ENCODE data around the gene PCCA. TPM values are rescaled to one million over a fixed set of nuclear protein-coding genes. Genes with fewer than 3 reads are reported as not detected.
"Not testable (repeated sequence)": the region's sequence is repeated elsewhere in the genome, so short reads cannot be mapped to it uniquely, and the experiment has no call there.

Gene PCCA
- total RNA-seq, 1 donor from 2014 or later = 9.7 TPM

DNA sequence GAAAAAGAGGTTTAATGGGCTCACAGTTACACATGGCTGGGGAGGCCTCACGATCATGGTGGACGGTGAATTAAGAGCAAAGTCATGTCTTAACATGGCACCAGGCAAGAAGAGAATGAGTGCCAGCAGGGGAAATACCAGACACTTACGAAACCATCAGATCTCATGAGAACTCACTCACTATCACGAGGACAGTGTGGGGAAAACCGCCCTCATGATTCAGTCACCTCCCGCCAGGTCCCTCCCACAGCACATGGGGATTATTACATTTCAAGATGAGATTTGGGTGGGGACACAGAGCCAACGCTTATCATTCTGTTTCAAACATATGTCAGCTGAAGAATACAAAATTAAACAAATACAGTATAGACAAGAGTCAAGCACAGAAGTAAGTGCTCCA is 165.1 kb downstream of the PCCA start:
- Mint-ChIP-seq H3K4me3 (no peak overlapping the region), H3K27me3 (ENCODE audit: insufficient read depth) (no peaks in the 10 kb centered on the region), H3K27ac (no peak overlapping the region), H3K4me1 (ENCODE audit: low read depth) (no peaks in the 10 kb centered on the region), H3K36me3 (ENCODE audit: low read depth) (peaks cover 4% of the 10 kb centered on the region), H3K9me3 (peaks cover 6% of the 10 kb centered on the region)
- intact Hi-C loops (cut with micrococcal nuclease) = no loop called here
- DNase-seq (ENCODE audit: low spot score) = no peak

DNA sequence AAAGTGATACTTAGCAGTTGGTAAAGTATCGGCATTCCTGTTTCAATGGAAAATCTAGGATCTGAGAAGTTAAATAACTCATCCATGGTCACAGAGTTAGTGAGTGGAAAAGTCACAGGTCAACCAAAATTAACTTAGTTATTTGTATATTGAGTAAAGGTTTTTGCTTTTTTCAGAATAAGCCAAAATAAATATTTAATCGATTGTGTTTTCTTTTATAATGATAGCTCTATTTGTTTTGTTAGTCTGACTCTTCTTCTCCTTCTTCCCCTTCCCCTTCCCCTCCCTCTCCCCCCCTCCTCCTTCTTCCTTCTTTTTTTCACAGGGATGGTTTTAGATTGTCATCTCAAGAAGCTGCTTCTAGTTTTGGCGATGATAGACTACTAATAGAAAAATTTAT is 173.5 kb downstream of the PCCA start:
- intact Hi-C loops (cut with micrococcal nuclease) = no loop called here
- Mint-ChIP-seq H3K27ac (no peak overlapping the region), H3K27me3 (ENCODE audit: insufficient read depth) (no peaks in the 10 kb centered on the region), H3K36me3 (ENCODE audit: low read depth) (peaks cover 6% of the 10 kb centered on the region), H3K4me3 (no peak overlapping the region), H3K4me1 (ENCODE audit: low read depth) (no peaks in the 10 kb centered on the region), H3K9me3 (no peaks in the 10 kb centered on the region)
- DNase-seq (ENCODE audit: low spot score) = no peak

DNA sequence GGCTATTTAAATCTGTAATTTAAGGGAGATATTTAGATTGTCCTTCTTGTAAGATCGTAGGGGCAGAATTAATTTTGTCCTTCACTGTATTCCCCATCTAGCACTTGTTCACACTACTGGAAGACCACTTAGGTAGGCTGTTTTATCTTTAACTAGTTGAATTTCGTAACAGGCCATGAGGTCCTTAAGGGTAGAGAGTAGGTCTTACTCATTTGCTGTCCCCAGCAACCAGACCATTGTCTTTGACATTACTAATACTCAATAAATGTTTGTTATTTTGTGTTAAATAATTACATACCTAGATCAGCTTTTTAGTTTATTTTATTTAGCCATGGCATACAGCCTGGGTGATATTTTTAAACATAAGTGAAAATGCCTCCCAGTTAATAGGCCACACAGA is 177.1 kb downstream of the PCCA start:
- Mint-ChIP-seq H3K27me3 (ENCODE audit: insufficient read depth) (no peaks in the 10 kb centered on the region), H3K4me1 (ENCODE audit: low read depth) (no peaks in the 10 kb centered on the region), H3K27ac (no peak overlapping the region), H3K9me3 (no peaks in the 10 kb centered on the region), H3K4me3 (no peak overlapping the region), H3K36me3 (ENCODE audit: low read depth) (peaks cover 6% of the 10 kb centered on the region)
- intact Hi-C loops (cut with micrococcal nuclease) = no loop called here
- DNase-seq (ENCODE audit: low spot score) = no peak

DNA sequence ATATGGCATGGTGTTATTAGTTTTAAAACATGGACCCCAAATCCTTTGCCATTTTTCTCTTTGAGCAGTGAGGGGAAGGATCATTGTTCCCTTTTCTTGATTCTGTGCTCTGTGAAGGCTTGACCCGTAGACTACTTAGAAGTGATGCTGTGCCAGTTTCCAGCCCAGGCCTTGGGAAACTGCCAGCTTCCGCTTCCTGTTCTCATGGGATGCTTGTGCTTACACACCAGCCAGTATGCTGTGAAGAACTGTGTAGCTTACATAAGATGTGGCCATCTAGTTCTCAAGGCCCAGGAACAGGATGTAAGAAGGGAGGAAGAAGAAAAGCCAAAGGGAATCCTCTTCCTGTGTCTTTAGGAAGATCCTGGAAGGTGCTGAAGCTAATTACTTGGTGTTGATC is 180.9 kb downstream of the PCCA start:
- intact Hi-C loops (cut with micrococcal nuclease) = no loop called here
- H3K36me3 Mint-ChIP-seq (ENCODE audit: low read depth) = peaks cover 16% of the 10 kb centered on the region
- no peak overlapping the region for H3K4me3 Mint-ChIP-seq
- H3K9me3 Mint-ChIP-seq = no peaks in the 10 kb centered on the region
- H3K27me3 Mint-ChIP-seq (ENCODE audit: insufficient read depth) = no peaks in the 10 kb centered on the region
- DNase-seq (ENCODE audit: low spot score) = no peak
- H3K4me1 Mint-ChIP-seq (ENCODE audit: low read depth) = no peaks in the 10 kb centered on the region
- no peak overlapping the region for H3K27ac Mint-ChIP-seq

DNA sequence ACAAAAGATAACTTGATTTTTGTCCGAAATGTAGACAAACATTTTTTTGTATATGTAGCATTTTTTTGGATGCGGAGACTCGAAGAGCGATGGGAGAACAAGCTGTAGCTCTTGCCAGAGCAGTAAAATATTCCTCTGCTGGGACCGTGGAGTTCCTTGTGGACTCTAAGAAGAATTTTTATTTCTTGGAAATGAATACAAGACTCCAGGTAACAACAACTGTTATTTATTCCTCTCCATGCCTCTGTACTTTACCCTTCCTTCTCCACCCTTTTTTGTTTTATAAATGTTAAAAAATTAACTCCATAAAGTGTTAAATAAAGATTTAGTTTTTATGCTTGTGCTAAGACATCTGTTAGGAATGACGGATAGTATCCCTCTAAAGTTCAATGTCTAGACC is 184.2 kb downstream of the PCCA start:
- Mint-ChIP-seq H3K27ac (no peak overlapping the region), H3K9me3 (no peaks in the 10 kb centered on the region), H3K36me3 (ENCODE audit: low read depth) (peaks cover 17% of the 10 kb centered on the region), H3K27me3 (ENCODE audit: insufficient read depth) (no peaks in the 10 kb centered on the region), H3K4me1 (ENCODE audit: low read depth) (no peaks in the 10 kb centered on the region), H3K4me3 (no peak overlapping the region)
- intact Hi-C loops (cut with micrococcal nuclease) = no loop called here
- no peak for DNase-seq (ENCODE audit: low spot score)

DNA sequence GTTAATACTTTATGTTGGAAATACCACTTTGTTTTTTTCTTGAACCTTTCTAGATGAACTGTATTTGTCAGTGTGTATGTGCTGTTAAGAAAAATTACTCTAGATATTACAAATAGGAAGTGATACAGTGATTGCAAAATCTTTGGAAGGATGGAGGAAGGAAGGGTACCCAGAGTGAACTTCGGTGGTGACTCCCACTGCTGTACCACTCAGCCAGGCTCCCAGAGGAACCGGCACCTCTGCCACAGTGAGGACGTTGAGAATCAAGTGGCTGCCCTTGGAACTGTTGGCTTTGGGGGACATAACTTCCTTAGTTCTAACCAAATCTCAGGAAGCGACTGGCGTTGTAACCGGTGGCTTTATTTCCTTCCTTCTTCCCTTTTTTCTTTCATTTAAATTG is 184.7 kb downstream of the PCCA start:
- DNase-seq (ENCODE audit: low spot score) = no peak
- Mint-ChIP-seq H3K36me3 (ENCODE audit: low read depth) (peaks cover 17% of the 10 kb centered on the region), H3K4me3 (no peak overlapping the region), H3K4me1 (ENCODE audit: low read depth) (no peaks in the 10 kb centered on the region), H3K27ac (no peak overlapping the region), H3K27me3 (ENCODE audit: insufficient read depth) (no peaks in the 10 kb centered on the region), H3K9me3 (no peaks in the 10 kb centered on the region)
- intact Hi-C loops (cut with micrococcal nuclease) = no loop called here

DNA sequence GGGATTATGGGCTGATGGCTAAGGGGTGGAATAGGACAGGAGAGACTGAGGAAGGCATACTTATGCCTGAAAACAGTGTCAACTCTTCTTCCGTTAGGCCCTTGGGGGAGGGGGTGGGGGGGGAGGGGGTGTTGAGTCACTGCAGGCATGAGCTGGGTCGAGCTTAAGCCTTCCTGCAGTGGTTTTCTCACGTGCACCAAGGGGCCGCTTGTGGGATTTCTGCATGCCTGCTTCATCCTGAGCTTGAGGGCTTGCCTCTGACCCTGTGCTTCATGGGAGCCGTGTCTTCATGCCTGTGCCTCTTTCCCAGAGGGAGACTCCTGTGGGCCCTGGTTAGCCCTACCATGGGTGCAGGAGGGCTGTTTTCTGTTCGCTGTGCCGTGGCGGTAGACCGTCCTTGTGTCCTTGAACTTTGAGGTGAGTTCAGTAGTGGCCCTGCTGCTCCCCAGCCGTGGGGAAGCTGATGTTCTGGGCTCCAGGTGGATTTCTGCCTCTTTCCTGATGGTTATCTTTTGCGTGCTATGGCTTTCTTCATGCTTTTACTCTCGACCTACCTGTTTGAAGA is 186.1 kb downstream of the PCCA start:
- no peaks in the 10 kb centered on the region for H3K27me3 Mint-ChIP-seq (ENCODE audit: insufficient read depth)
- no peaks in the 10 kb centered on the region for H3K9me3 Mint-ChIP-seq
- no peaks in the 10 kb centered on the region for H3K4me1 Mint-ChIP-seq (ENCODE audit: low read depth)
- no peak for DNase-seq (ENCODE audit: low spot score)
- no peak overlapping the region for H3K27ac Mint-ChIP-seq
- intact Hi-C loops (cut with micrococcal nuclease) = no loop called here
- peaks cover 17% of the 10 kb centered on the region for H3K36me3 Mint-ChIP-seq (ENCODE audit: low read depth)
- no peak overlapping the region for H3K4me3 Mint-ChIP-seq

DNA sequence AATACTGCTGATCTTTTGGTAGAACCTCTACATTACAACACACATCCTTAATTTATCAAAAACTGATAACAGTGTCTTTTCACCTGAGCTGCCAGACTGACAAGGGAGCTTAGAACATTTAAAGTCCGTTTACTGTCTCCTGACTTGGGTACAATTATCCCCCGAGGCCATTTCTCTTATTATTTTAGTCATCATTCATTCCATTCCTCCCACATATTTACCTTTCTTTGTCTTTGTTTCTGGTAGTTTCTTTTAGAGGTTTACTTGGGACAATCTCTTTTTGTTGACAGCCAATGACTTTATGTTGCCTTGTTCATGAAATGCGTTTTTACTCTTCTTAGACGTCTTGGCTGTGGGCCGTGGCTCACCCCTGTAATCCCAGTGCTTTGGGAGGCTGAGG is 186.9 kb downstream of the PCCA start:
- H3K4me1 Mint-ChIP-seq (ENCODE audit: low read depth) = no peaks in the 10 kb centered on the region
- no peak for DNase-seq (ENCODE audit: low spot score)
- H3K27ac Mint-ChIP-seq = no peak overlapping the region
- H3K27me3 Mint-ChIP-seq (ENCODE audit: insufficient read depth) = no peaks in the 10 kb centered on the region
- intact Hi-C loops (cut with micrococcal nuclease) = no loop called here
- peaks cover 18% of the 10 kb centered on the region for H3K36me3 Mint-ChIP-seq (ENCODE audit: low read depth)
- no peaks in the 10 kb centered on the region for H3K9me3 Mint-ChIP-seq
- no peak overlapping the region for H3K4me3 Mint-ChIP-seq

DNA sequence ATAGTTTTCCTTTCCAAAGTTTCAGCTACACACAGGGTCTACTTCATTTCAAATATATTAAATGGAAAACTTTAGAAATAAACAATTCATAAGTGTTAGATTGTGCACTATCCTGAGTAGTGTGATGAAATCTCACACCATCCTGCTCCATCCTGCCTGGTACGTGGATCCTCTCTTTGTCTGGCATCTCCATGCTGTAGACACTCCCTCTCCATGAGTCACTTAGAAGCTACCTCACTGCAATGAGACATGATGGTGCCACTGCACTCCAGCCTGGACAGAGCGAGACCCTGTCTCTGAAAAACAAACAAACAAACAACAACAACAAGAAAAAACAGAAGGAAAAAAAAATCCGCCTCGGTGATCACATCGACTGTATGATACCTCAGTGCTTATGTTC is 191.8 kb downstream of the PCCA start:
- DNase-seq (ENCODE audit: low spot score) = no peak
- Mint-ChIP-seq H3K4me1 (ENCODE audit: low read depth) (no peaks in the 10 kb centered on the region), H3K27ac (no peak overlapping the region), H3K9me3 (no peaks in the 10 kb centered on the region), H3K36me3 (ENCODE audit: low read depth) (peaks cover 5% of the 10 kb centered on the region), H3K27me3 (ENCODE audit: insufficient read depth) (no peaks in the 10 kb centered on the region), H3K4me3 (no peak overlapping the region)
- intact Hi-C loops (cut with micrococcal nuclease) = no loop called here

DNA sequence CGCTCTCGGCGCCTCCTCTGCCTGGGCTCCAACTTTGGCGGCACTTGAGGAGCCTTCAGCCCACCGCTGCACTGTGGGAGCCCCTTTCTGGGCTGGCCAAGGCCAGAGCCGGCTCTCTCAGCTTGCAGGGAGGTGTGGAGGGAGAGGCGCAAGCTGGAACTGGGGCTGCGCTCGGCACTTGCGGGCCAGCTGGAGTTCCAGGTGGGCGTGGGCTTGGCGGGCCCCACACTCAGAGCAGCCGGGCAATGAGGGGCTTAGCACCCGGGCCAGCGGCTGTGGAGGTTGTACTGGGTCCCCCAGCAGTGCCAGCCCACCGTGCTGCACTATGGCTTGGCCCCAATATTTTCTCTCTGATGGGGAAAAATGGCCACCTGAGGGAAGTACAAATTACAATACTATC is 193.4 kb downstream of the PCCA start:
- H3K9me3 Mint-ChIP-seq; H3K36me3 Mint-ChIP-seq (ENCODE audit: low read depth): not testable (repeated sequence)

DNA sequence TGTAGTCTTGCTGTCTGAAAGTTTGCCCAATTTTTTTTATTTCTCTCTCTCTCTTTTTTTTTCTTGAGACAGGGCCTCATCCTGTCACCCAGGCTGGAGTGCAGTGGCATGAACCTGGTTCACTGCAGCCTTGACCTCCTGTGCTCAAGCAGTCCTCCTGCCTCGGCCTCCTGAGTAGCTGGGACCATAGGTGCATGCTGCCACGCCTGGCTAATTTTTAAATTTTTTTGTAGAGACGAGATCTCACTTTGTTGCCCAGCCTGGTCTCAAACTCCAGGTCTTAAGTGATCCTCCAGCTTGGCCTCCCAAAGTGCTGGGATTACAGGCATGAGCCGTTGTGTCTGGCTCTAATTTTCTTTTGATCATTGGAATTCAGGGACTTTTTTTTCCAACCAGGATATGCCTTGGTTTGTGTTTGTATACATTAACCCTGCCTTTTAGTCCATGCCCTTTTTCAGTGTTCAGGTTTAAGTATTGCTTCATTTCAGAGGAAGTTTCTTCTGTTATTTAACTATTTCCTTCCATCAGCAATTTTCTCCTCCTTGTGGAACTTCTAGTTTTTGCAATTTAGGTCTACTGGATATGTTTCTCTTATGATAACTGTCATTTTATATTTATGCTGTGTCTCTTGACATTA is 201.4 kb downstream of the PCCA start:
- no peak overlapping the region for H3K27ac Mint-ChIP-seq
- intact Hi-C loops (cut with micrococcal nuclease) = no loop called here
- H3K4me1 Mint-ChIP-seq (ENCODE audit: low read depth) = no peaks in the 10 kb centered on the region
- H3K36me3 Mint-ChIP-seq (ENCODE audit: low read depth) = peaks cover 2% of the 10 kb centered on the region
- DNase-seq (ENCODE audit: low spot score) = no peak
- H3K27me3 Mint-ChIP-seq (ENCODE audit: insufficient read depth) = no peaks in the 10 kb centered on the region
- H3K4me3 Mint-ChIP-seq = no peak overlapping the region
- H3K9me3 Mint-ChIP-seq = no peaks in the 10 kb centered on the region

More for the DNA sequence above, 193.4 kb downstream of the PCCA start:
- H3K27me3 Mint-ChIP-seq (ENCODE audit: insufficient read depth); DNase-seq (ENCODE audit: low spot score); intact Hi-C loops (cut with micrococcal nuclease); H3K4me3 Mint-ChIP-seq; H3K4me1 Mint-ChIP-seq (ENCODE audit: low read depth); H3K27ac Mint-ChIP-seq: not testable (repeated sequence)

DNA sequence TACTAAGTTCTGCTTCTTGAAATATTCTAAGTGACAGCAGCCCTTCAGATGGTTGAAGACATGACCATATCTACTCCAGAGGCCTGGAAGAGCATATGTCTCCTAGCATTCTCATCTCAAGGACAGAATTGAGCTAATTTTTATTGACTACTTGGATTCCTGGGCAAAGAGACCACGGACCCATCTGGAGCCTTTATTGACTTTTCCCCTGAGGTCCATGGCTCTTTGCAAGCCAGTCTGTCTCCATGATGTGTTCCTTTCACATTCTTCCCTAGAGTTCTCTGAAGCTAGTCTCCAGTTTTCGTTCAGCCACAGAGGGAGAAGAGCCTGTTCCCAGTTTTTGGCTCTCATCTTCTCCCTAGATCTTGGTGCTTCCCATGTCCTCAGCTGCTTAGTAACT is 202.7 kb downstream of the PCCA start:
- no peaks in the 10 kb centered on the region for H3K9me3 Mint-ChIP-seq
- H3K27ac Mint-ChIP-seq = no peak overlapping the region
- DNase-seq (ENCODE audit: low spot score) = no peak
- peaks cover 2% of the 10 kb centered on the region for H3K36me3 Mint-ChIP-seq (ENCODE audit: low read depth)
- no peaks in the 10 kb centered on the region for H3K27me3 Mint-ChIP-seq (ENCODE audit: insufficient read depth)
- H3K4me1 Mint-ChIP-seq (ENCODE audit: low read depth) = no peaks in the 10 kb centered on the region
- H3K4me3 Mint-ChIP-seq = no peak overlapping the region
- intact Hi-C loops (cut with micrococcal nuclease) = no loop called here

DNA sequence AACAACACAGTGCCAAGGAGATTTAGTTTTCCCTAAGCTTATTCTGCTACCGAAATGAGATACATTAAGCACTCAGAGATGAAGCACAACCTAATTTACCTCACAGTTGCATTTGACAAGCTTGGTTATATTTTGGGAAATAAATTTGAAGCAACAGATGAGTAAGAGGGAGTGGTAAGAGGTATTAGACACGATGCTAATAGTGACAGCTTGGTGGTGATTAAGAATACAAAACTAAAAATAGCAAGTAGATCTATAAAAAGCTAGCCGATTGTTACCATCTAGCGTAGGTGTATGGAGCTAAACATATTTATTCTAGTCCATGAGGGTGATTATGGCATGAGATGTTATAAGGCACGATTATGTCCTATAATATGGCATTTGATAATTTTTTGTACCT is 208.5 kb downstream of the PCCA start:
- H3K4me1 Mint-ChIP-seq (ENCODE audit: low read depth) = no peaks in the 10 kb centered on the region
- DNase-seq (ENCODE audit: low spot score) = no peak
- intact Hi-C loops (cut with micrococcal nuclease) = no loop called here
- H3K27ac Mint-ChIP-seq = no peak overlapping the region
- H3K27me3 Mint-ChIP-seq (ENCODE audit: insufficient read depth) = no peaks in the 10 kb centered on the region
- peaks cover 2% of the 10 kb centered on the region for H3K36me3 Mint-ChIP-seq (ENCODE audit: low read depth)
- no peak overlapping the region for H3K4me3 Mint-ChIP-seq
- H3K9me3 Mint-ChIP-seq = no peaks in the 10 kb centered on the region

DNA sequence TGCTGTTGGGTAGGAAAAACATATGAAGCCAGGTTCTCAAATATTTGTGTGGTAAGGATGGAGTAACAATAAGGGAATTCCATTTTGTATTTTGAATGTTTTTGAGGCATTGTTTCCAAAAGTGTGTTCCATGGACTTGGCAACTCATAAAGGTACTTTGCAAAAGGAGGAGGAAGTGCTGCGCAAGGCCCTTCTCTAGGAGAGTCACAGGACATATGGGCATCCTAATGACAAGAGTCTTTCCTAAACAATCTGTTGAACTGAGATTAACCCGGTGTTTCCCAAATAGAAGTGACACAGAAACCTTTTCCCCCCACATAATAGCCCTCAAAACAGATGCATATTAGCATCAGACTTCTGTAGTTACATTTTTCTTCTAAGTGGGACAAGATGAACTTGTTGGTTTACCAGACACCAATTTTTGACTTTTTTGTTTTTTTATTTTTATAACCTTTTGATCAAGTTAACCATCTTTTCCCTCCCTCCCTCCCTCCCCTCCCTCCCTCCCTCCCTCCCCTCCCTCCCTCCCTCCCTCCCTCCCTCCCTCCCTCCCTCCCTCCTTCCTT is 209.3 kb downstream of the PCCA start:
- H3K36me3 Mint-ChIP-seq (ENCODE audit: low read depth) = peaks cover 2% of the 10 kb centered on the region
- DNase-seq (ENCODE audit: low spot score) = no peak
- no peaks in the 10 kb centered on the region for H3K9me3 Mint-ChIP-seq
- no peaks in the 10 kb centered on the region for H3K4me1 Mint-ChIP-seq (ENCODE audit: low read depth)
- H3K27me3 Mint-ChIP-seq (ENCODE audit: insufficient read depth) = no peaks in the 10 kb centered on the region
- H3K4me3 Mint-ChIP-seq = no peak overlapping the region
- no peak overlapping the region for H3K27ac Mint-ChIP-seq
- intact Hi-C loops (cut with micrococcal nuclease) = no loop called here

Data from activated T-helper 1 cell treated with anti-CD3 and anti-CD28 coated beads, Interleukin-12 subunit alpha, Interleukin-12 subunit beta, Interleukin-2, Interleukin-4 antibody, amounts not matched to agents 30 ng/mL and 10 ng/mL and 1 ng/mL, durations not matched to agents 14 hours and 24 hours and 36 hours (primary cell).